Measurements from ENCODE around the gene SEMA4D.
"Not testable (repeated sequence)": the region's sequence is repeated elsewhere in the genome, so short reads cannot be mapped to it uniquely, and the experiment has no call there.

SEMA4D gene

DNA sequence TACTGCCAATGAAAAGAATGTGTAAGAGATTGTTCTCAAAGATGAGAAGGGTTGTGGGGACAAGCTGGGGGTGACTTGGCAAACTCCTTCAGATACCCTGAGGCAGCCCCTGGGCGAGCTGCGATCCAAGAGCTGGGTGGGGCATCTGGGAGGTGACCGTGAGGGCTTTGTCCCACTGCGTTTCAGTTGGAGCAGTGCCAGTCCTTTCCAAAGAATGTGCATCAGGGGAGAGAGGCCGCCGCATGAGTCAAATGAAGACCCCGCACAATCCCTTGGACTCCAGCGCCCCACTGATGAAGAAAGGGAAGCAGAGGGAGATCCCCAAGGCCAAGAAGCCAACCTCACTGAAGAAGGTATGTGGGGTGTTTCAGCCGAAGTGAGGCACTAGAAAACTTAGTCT lies 151.2 kb downstream of the SEMA4D start:
- no peak overlapping the region for H3K4me3 ChIP-seq (ENCODE audit: control insufficient read depth, low read depth, low read length)
- no peak for DNase-seq (ENCODE audit: low read depth)
- TF ChIP-seq, protein P1, sequence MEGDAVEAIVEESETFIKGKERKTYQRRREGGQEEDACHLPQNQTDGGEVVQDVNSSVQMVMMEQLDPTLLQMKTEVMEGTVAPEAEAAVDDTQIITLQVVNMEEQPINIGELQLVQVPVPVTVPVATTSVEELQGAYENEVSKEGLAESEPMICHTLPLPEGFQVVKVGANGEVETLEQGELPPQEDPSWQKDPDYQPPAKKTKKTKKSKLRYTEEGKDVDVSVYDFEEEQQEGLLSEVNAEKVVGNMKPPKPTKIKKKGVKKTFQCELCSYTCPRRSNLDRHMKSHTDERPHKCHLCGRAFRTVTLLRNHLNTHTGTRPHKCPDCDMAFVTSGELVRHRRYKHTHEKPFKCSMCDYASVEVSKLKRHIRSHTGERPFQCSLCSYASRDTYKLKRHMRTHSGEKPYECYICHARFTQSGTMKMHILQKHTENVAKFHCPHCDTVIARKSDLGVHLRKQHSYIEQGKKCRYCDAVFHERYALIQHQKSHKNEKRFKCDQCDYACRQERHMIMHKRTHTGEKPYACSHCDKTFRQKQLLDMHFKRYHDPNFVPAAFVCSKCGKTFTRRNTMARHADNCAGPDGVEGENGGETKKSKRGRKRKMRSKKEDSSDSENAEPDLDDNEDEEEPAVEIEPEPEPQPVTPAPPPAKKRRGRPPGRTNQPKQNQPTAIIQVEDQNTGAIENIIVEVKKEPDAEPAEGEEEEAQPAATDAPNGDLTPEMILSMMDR (conservative IDR thresholded peaks at IDR 0.05; ENCODE audit: control insufficient read depth, insufficient read depth, low read depth, low read length), result no peak

- TF ChIP-seq, protein P1 (conservative IDR thresholded peaks at IDR 0.05; ENCODE audit: control insufficient read depth, insufficient read depth, low read depth, low read length), result no peak
- DNase-seq (ENCODE audit: low read depth), result no peak
- H3K4me3 ChIP-seq (ENCODE audit: control insufficient read depth, low read depth, low read length), result no peak overlapping the region
Measured at GRCh38 chr9:89345476-89345875, 152.4 kb downstream of the SEMA4D start.

DNA sequence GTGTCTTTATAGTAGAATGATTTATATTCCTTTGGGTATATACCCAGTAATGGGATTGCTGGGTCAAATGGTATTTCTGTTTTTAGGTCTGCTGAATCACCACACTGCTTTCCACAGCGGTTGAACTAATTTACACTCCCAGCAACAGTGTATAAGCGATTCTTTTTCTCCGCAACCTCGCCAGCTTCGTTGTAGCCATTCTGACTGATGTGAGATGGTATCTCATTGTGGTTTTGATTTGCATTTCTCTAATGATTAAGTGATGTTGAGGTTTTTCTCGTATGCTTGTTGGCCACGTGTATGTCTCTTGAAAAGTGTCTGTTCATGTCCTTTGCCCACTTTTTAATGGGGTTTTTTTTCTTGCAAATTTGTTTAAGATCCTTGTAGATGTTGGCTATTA lies 154.1 kb downstream of the SEMA4D start:
- H3K4me3 ChIP-seq (ENCODE audit: control insufficient read depth, low read depth, low read length); DNase-seq (ENCODE audit: low read depth): not testable (repeated sequence)

DNA sequence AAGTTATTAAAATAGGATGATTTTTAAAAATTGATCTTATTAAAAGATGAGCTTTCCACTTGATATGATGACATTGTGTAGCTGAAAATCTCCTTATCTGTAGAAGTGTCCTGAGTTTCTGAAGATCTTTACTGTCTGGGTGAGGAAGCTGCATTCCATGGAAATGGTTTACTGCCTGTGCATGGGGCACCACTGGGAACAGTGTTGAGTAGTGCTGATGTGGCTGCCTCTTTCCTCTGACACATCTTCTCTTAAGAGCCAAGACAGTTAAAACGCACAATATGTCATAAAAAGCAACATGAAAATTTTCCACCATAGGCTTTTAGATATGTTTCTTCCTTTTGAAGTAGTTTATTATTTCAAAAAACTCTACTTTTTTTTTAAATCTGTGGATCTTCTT lies 155.0 kb downstream of the SEMA4D start:
- no peak overlapping the region for H3K4me3 ChIP-seq (ENCODE audit: control insufficient read depth, low read depth, low read length)
- TF ChIP-seq, protein P1 (conservative IDR thresholded peaks at IDR 0.05; ENCODE audit: control insufficient read depth, insufficient read depth, low read depth, low read length), result no peak
- DNase-seq (ENCODE audit: low read depth), result no peak

- TF ChIP-seq, protein P1 (conservative IDR thresholded peaks at IDR 0.05; ENCODE audit: control insufficient read depth, insufficient read depth, low read depth, low read length), result no peak
- no peak overlapping the region for H3K4me3 ChIP-seq (ENCODE audit: control insufficient read depth, low read depth, low read length)
- no peak for DNase-seq (ENCODE audit: low read depth)
Measured at GRCh38 chr9:89342213-89342612, 155.7 kb downstream of the SEMA4D start.

- DNase-seq (ENCODE audit: low read depth), result no peak
Measured at GRCh38 chr9:89340332-89340731, 157.6 kb downstream of the SEMA4D start.

GRCh38 chr9:89339807-89340206 lies 158.1 kb downstream of the SEMA4D start:
- DNase-seq (ENCODE audit: low read depth), result no peak
- no peak overlapping the region for H3K4me3 ChIP-seq (ENCODE audit: control insufficient read depth, low read depth, low read length)
- TF ChIP-seq, protein P1 (conservative IDR thresholded peaks at IDR 0.05; ENCODE audit: control insufficient read depth, insufficient read depth, low read depth, low read length), result no peak

More at GRCh38 chr9:89340332-89340731, 157.6 kb downstream of the SEMA4D start:
- H3K4me3 ChIP-seq (ENCODE audit: control insufficient read depth, low read depth, low read length), result no peak overlapping the region
- TF ChIP-seq, protein P1 (conservative IDR thresholded peaks at IDR 0.05; ENCODE audit: control insufficient read depth, insufficient read depth, low read depth, low read length), result no peak

Data from fibroblast of mammary gland (primary cell).